ENCODE measurements around the gene SLC41A3. TPM values are rescaled to one million over a fixed set of nuclear protein-coding genes. Genes with fewer than 3 reads are reported as not detected.
"Not testable (repeated sequence)": the region's sequence is repeated elsewhere in the genome, so short reads cannot be mapped to it uniquely, and the experiment has no call there.

SLC41A3 gene
- total RNA-seq, 1 experiment from 2014 or later = 30.8 TPM

DNA sequence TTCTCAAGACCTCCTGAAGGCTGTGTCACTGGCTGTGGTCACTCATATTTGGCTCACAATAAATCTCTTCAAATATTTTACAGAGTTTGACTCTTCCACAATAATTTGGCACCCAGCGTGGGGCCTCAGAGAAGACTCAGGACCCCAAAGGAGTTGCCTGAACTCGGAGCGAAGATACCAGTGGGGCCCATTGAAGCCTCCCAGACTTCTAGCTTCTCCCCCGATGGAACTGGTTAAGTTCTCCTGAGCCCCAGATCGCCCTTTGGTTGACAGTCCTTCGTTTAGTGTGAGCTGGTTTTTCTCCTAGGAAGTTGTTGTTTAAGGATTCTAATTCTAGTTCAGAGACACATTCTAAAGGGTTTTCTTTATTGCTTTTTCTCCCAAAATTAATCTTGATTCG lies 1.4 kb upstream of the SLC41A3 start:
- no peak for DNase-seq
- Histone ChIP-seq H3K4me3 (ENCODE audit: insufficient read depth, low read depth, low read length) (no peak overlapping the region), H3K27me3 (ENCODE audit: control insufficient read depth, insufficient read depth, low read length) (no peaks in the 10 kb centered on the region), H3K36me3 (replicated peaks; ENCODE audit: control insufficient read depth, insufficient read depth, low read length) (no peaks in the 10 kb centered on the region)

DNA sequence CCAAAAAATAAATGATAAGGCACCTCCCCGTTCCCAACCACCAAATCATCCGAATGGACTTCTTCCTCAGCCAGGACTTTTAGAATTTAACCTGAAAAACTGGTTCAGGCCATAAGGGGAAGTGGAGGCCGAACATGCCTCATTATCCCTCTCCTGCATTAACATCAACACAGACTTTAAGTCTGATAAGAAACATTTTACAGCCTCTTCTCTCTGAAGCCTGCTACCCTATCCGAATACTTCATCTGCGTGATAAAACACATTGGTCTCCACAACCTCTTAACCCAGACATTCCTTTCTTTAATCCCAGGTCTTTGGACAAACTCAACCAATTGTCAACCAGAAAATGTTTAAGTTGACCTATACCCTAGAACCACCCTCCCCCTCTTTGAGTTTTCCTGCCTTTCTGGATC lies 850 bp upstream of the SLC41A3 start:
- no peaks in the 10 kb centered on the region for H3K27me3 ChIP-seq (ENCODE audit: control insufficient read depth, insufficient read depth, low read length)
- H3K36me3 ChIP-seq (replicated peaks; ENCODE audit: control insufficient read depth, insufficient read depth, low read length) = no peaks in the 10 kb centered on the region
- H3K4me3 ChIP-seq (ENCODE audit: insufficient read depth, low read depth, low read length) = no peak overlapping the region
- no peak for DNase-seq

DNA sequence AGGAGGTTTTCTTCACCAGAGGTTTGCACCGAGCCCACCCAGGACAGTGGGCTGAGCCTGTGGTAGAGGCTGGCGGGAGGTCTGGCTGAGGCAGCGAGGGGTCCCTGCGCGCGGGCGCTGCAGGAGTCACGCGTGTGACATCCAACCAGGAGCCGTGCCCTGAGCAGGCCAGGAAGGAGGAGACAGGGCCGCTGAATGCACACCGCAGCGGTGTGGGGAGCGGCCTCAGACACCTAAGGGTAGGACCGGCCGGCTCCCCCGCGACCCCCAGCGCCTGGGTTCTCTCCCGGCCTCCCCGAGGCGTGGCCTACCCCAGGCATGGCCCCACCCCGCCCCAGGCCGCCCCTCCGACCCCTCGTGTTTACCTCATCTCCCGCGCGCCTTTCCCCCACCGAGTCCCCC lies 412 bp downstream of the SLC41A3 start:
- peak; percentile 91 for DNase-seq
- no peaks in the 10 kb centered on the region for H3K36me3 ChIP-seq (replicated peaks; ENCODE audit: control insufficient read depth, insufficient read depth, low read length)
- H3K4me3 ChIP-seq (ENCODE audit: insufficient read depth, low read depth, low read length) = peak overlapping the region; percentile 71
- no peaks in the 10 kb centered on the region for H3K27me3 ChIP-seq (ENCODE audit: control insufficient read depth, insufficient read depth, low read length)

DNA sequence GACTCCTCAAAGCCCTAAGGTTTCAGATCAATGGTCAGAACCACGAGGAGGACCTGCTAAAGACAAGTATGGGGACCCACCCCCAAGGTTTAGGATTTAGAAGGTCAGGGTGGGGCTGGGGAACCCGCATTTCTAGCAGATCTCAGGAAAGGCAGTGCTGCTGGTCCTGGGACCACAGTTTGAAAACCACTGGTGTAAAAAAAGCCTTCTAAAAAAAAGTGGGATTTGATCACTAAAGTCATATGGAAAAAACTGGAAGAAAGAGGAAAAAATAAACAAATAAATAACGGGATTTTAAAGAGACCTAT lies 832 bp downstream of the SLC41A3 start:
- Histone ChIP-seq H3K4me3 (ENCODE audit: insufficient read depth, low read depth, low read length) (peak overlapping the region; percentile 71), H3K36me3 (replicated peaks; ENCODE audit: control insufficient read depth, insufficient read depth, low read length) (no peaks in the 10 kb centered on the region), H3K27me3 (ENCODE audit: control insufficient read depth, insufficient read depth, low read length) (no peaks in the 10 kb centered on the region)
- peak; percentile 49 for DNase-seq

DNA sequence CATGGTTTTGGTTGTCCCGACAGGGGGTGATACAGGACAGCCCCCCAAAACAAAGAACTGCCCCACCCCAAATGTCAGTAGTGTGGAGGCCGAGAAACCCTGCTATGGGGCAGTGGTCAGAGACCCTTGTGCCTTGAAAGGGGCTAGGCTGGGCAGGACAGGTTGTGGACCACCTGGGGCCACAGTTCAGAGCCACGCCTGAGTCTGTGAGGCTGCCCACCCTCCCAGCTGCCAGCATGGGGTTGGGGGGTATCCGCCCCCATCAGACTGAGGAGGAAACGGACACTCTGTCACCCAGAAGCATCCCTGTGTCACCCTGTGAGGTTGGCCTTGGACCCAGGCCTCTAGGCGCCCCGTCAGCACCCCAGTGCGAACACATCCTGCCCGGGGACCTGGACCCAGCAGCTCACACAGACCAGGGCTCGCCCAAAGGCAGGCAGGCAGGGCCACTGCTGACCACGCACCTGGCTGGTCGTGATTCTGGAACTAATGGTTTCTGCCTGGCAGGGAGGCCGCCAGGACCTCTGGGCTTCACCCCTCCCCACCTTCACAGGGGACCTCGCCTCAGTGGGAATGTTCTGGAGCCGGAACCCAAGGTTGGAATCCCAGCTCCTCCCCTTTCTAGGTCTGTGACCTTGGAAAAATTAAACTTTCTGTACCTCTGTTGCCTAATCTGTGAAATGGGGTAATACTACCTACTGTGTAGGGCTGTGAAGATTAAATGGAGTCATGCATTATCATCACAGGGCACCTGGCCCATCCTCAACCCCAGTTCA lies 1.4 kb downstream of the SLC41A3 start:
- Histone ChIP-seq H3K4me3 (ENCODE audit: insufficient read depth, low read depth, low read length) (peak overlapping the region; percentile 71), H3K36me3 (replicated peaks; ENCODE audit: control insufficient read depth, insufficient read depth, low read length) (no peaks in the 10 kb centered on the region), H3K27me3 (ENCODE audit: control insufficient read depth, insufficient read depth, low read length) (no peaks in the 10 kb centered on the region)
- DNase-seq = peak; percentile 43

DNA sequence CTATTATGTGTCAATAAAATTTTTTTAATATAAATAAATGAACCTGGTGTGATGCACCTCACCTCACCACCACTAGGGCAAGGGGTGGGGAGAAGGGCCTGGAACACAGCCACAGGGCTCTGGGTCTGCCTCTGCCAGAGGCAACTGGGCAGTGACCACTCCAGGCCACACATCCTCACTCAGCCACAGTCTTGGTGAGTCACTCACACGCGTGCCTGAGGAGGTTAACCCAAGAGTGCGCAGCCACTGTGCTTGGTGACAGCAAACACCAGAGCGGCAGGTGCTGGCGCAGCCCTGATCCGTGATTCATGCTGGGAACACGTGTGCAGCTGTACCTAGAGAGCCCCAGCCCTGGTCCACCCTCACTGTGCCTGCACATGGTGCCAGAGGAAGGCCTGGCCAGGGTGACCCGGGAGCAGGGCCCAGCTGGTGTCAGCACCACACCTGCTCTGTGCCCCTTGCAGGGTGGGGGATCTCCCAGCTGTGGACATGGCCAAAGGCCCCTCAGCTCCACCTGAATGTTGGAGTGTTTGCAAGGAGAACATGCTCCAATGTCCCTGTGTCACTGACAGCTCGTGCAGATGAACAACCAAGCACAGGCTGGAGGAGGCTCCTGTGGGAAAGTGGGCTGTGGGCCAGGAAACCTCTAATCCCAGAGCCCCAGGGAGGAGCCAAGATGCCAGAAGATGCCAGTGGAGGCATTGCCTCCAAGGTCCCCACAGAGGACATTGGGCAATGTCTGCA lies 2.1 kb downstream of the SLC41A3 start:
- no peaks in the 10 kb centered on the region for H3K36me3 ChIP-seq (replicated peaks; ENCODE audit: control insufficient read depth, insufficient read depth, low read length)
- peak; percentile 67 for DNase-seq
- H3K27me3 ChIP-seq (ENCODE audit: control insufficient read depth, insufficient read depth, low read length) = no peaks in the 10 kb centered on the region
- H3K4me3 ChIP-seq (ENCODE audit: insufficient read depth, low read depth, low read length) = no peak overlapping the region

DNA sequence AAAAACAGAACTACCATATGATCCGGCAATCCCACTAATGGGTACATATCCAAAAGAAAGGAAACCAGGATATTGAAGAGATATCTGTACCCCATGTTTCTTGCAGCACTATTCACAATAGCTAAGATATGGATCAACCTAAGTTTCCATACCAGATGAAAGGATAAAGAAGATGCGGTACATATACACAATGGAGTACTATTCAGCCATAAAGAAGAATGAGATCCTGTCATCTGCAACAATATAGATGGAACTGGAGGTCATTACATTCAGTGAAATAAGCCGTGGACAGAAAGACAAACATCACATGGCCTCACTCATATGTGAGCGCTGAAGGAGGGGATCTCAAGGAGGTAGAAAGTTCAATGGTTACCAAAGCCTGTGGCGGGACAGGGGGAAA lies 3.0 kb downstream of the SLC41A3 start:
- Histone ChIP-seq H3K36me3 (replicated peaks; ENCODE audit: control insufficient read depth, insufficient read depth, low read length) (no peaks in the 10 kb centered on the region), H3K4me3 (ENCODE audit: insufficient read depth, low read depth, low read length) (no peak overlapping the region), H3K27me3 (ENCODE audit: control insufficient read depth, insufficient read depth, low read length) (no peaks in the 10 kb centered on the region)
- no peak for DNase-seq

DNA sequence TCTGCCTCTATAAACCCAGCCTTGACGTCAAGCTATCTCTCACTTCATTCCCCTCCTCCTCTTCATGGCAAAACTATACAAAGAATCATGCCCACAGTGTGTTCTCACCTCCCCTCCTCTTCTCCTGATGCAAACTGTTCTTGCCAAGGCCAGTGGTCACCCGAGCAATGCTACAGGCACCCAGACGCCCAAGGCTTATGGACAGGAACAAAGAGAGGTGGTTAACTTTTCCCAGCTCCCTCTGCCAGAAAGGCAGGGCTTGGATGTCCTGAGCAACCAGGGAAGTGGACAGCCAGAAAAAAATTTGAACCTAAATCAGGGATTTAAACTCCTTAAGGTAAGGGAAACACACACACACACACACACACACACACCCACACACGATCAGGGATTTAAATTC lies 5.1 kb downstream of the SLC41A3 start:
- no peaks in the 10 kb centered on the region for H3K36me3 ChIP-seq (replicated peaks; ENCODE audit: control insufficient read depth, insufficient read depth, low read length)
- H3K27me3 ChIP-seq (ENCODE audit: control insufficient read depth, insufficient read depth, low read length) = no peaks in the 10 kb centered on the region
- H3K4me3 ChIP-seq (ENCODE audit: insufficient read depth, low read depth, low read length) = no peak overlapping the region
- DNase-seq = no peak

DNA sequence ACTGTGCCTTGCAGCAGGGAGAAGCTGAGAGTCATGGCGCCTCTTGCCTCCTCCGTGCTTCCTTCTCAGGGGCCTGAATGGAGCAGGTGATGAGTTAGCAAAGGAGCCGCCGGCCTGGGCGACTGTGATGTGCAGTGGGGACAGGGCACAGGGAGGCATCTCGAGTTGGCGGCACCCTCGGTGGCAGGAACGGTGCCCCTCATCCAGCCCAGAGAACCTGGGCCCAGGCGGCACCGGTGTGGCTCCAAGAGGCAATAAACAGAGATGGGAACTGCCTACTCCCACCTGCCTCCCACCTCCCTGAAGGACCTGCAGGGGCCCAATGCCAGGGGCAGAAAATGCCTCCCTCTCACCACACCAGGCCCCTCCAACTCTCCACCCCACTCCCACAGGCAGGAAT lies 6.2 kb downstream of the SLC41A3 start:
- Histone ChIP-seq H3K27me3 (ENCODE audit: control insufficient read depth, insufficient read depth, low read length) (no peaks in the 10 kb centered on the region), H3K36me3 (replicated peaks; ENCODE audit: control insufficient read depth, insufficient read depth, low read length) (no peaks in the 10 kb centered on the region), H3K4me3 (ENCODE audit: insufficient read depth, low read depth, low read length) (no peak overlapping the region)
- DNase-seq = peak; percentile 17

DNA sequence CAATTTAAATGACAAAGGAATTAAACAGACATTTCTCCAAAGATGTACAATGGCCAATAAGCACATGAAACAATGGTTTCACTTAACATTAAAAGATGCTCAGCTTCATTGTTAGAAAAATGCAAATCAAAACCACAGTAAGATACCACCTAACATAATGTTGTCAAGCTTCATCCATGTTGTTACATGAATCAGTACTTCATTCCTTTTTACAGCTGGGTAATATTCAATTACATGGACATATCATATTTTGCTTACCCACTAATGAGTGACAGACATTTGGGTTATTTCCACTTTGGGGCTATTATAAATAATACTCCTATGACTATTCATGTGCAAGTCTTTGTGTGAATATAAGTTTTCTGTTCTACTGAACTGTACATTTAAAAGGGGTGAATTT lies 7.8 kb downstream of the SLC41A3 start:
- no peaks in the 10 kb centered on the region for H3K27me3 ChIP-seq (ENCODE audit: control insufficient read depth, insufficient read depth, low read length)
- DNase-seq = no peak
- H3K36me3 ChIP-seq (replicated peaks; ENCODE audit: control insufficient read depth, insufficient read depth, low read length) = no peaks in the 10 kb centered on the region

DNA sequence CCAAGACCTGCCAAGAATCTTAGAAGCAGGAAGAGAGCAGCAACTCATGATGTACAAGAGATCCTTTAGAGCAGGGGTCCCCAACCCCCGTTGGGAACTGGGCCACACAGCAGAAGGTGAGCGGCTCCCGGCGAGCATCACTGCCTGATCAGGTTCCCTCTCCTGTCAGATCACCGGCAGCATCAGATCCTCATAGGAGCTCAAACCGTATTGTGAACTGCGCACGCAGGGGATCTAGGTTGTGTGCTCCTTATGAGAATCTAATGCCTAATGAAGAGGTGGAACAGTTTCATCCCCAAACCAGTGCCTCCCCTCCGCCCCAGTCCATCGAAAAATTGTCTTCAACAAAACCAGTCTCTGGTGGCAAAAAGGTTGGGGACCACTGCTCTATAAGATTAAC lies 13.8 kb downstream of the SLC41A3 start:
- DNase-seq = peak; percentile 23
- Histone ChIP-seq H3K27me3 (ENCODE audit: control insufficient read depth, insufficient read depth, low read length) (no peaks in the 10 kb centered on the region), H3K36me3 (replicated peaks; ENCODE audit: control insufficient read depth, insufficient read depth, low read length) (no peaks in the 10 kb centered on the region), H3K4me3 (ENCODE audit: insufficient read depth, low read depth, low read length) (no peak overlapping the region)

More for the DNA sequence above, 7.8 kb downstream of the SLC41A3 start:
- H3K4me3 ChIP-seq (ENCODE audit: insufficient read depth, low read depth, low read length) = no peak overlapping the region

DNA sequence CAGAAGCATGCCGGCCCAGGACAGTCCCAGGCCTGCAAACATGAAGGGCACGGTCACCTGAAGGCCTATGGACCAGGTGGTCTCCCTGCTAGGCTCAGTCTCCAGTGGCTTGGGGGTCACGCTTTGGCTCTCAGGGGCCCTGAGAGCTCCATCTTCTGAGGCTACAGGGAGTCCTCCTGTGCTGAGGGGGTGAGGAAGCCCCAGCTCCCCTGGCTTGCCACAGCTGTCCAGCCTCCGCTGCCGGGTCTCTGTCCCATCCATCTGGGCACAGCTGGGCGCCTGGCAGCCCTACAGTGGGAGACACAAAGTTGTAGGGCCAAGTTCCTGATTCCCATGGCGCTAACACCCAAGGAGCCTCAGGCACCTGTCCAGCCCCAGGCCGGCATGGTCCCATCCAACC lies 16.0 kb downstream of the SLC41A3 start:
- DNase-seq = peak; percentile 22
- H3K27me3 ChIP-seq (ENCODE audit: control insufficient read depth, insufficient read depth, low read length) = no peaks in the 10 kb centered on the region
- H3K36me3 ChIP-seq (replicated peaks; ENCODE audit: control insufficient read depth, insufficient read depth, low read length) = no peaks in the 10 kb centered on the region
- no peak overlapping the region for H3K4me3 ChIP-seq (ENCODE audit: insufficient read depth, low read depth, low read length)

DNA sequence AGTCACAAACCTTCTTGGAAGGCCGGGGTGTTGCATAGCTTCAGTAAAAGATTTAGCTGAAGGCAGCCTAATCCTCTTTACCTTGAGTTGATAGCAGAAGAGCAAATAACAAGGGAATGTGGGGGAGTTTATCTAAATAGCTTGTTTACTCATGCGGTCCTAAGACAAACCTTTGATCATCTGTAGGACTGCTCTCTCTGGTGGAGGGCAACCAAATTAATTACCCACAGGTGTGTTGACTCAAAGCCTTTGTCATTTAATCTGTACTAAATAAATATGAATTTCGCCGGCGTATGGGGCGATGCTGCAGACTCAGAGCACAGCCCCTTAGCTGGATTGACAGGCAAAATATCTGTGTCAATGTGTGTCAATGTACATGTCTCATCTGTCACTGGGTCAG lies 17.2 kb downstream of the SLC41A3 start:
- not testable (repeated sequence) for DNase-seq; H3K27me3 ChIP-seq (ENCODE audit: control insufficient read depth, insufficient read depth, low read length)

DNA sequence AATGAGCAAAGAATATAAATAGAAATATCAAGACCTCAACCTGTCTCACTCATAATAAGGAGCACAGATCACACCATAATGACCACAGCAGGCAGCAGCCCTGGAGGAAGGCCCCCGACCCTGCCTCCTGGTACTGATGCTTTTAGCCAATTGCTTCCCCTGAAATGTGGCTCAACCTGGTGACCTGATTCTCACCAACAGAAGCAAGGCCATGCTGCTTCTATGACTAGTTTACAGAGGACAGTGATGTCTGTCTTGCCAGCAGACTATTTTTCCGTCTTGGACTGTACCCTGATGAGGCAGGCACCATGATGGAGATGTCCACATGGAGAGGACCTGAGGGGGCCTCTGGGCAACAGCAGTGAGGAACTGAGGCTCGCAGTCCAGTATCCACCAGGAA lies 18.0 kb downstream of the SLC41A3 start:
- no peak for DNase-seq
- Histone ChIP-seq H3K36me3 (replicated peaks; ENCODE audit: control insufficient read depth, insufficient read depth, low read length) (no peaks in the 10 kb centered on the region), H3K4me3 (ENCODE audit: insufficient read depth, low read depth, low read length) (no peak overlapping the region), H3K27me3 (ENCODE audit: control insufficient read depth, insufficient read depth, low read length) (no peaks in the 10 kb centered on the region)

More for the DNA sequence above, 17.2 kb downstream of the SLC41A3 start:
- not testable (repeated sequence) for H3K4me3 ChIP-seq (ENCODE audit: insufficient read depth, low read depth, low read length); H3K36me3 ChIP-seq (replicated peaks; ENCODE audit: control insufficient read depth, insufficient read depth, low read length)

DNA sequence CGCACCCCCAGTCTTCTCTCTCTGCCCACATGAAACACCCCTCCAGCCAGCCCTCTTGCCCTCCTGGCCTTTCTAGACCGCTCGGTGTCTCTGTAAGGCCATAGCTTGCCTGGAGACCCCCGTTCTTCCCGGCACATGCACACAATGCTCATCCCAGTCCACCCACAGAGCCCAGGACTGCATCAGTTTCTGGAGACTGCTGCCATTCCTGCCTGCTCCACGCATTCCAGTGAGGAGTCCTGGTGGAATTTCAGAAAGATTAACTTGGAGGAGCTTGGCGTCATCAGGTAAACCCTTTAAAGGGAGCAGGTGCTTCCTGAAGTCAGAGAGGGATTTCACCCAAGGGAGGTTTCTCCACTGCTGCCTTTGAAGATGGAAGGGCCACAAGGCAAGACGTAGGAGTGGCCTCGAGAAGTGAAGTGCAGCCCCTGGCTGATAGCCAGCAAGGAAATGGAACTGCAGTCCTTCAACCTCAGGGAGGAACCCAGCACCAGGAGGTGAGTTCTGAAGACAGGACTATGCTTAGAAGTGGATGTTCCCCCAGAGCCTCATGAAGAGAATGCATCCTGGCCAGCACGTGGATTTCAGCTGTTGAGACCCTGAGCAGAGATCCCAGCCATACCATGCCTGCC lies 19.2 kb downstream of the SLC41A3 start:
- Histone ChIP-seq H3K27me3 (ENCODE audit: control insufficient read depth, insufficient read depth, low read length) (no peaks in the 10 kb centered on the region), H3K4me3 (ENCODE audit: insufficient read depth, low read depth, low read length) (no peak overlapping the region), H3K36me3 (replicated peaks; ENCODE audit: control insufficient read depth, insufficient read depth, low read length) (no peaks in the 10 kb centered on the region)
- DNase-seq = no peak

Data from H7 (cell line).